ENCODE measurements around the gene LRTM1.

GRCh38 chr3:54918516-54918915, 9.3 kb downstream of the LRTM1 start:
- TF ChIP-seq CTCF (IDR thresholded peaks at IDR 0.05), result no peak
- TF ChIP-seq POLR2A (IDR thresholded peaks at IDR 0.05), result no peak
